T-helper 22 cell (primary cell): Measurements from ENCODE around the gene BTRC.

Source experiments
- DNase-seq: peaks from one replicate; pipeline ENCODE4 v3.0.0-alpha.2; 2020; ENCODE audit warnings: low read depth

BTRC gene

DNA sequence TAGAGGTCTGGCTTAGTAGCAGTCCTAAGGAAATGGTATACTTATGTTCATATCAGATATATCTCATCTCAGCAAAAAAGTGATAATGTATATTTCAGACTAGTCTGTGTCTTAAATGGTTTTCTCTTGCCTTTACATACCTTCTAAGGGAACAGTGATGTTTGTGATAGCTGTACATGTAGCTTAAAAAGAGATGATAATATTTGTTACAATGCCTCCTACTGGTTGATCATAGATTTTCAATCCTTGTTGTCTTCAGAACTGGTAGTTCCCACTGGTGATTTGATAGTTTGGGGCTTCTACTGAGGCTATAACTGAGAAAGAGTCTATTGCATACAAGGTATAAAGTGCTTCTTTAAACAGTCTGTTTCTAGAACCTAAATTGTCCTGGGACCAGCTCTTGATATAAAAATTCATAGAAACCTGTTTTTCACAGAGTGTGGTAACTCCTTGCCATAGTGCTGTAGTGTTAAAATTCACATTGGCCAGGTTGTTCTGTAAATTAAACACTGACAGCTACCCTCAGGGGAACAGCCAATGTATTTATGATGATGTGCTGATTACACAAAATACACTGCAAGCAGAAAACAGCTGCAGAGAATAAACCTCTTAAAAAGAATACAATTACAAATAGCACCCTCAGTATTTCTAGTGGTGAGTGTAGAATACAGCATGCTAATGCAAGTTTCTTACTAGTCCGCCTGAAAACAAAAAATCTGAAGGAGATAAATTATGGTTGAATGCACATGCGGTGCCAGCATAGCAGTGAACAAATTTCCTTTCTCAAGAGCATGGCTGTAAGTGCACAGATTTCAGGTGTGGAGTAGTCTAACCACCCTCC lies 90.3 kb downstream of the BTRC start:
- DNase-seq: no peak

DNA sequence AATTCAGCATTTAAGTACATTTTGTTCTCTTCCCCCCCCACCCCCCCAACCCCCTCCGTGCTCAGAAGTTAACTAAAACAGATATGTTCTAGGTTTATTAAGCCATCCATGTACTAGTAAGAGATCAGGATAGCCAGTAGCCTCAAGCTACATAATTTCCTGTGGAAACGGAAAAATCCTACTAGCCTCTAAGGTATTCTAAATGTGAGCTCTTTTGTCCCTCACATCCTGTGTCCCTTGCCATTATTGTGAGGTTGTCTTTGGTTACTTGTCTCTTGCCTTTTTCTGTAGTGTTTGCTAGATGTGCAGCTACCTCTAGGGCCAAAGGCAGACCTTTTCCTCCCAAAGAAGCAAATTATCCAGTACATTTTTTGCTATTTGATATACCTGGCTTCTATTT lies 92.1 kb downstream of the BTRC start:
- no peak for DNase-seq

DNA sequence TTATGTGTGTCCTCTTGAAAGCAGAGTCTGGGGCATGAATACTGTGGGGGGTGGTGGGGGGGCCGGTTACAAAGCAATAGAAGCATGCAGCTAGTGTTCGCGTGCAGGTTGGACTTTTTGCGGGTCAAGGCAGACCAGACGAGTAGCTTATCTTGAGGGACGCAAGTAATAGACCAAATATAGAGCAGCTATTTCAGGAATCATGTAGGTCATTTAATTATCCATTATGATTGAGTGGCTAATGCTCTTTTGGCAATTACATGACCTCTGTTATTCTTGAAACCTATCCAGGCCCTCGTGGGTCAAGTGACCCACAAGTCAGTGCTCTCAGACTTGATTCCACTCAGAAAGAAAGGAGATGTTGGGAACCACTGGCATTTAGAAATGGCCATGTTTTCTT lies 93.0 kb downstream of the BTRC start:
- DNase-seq: no peak

DNA sequence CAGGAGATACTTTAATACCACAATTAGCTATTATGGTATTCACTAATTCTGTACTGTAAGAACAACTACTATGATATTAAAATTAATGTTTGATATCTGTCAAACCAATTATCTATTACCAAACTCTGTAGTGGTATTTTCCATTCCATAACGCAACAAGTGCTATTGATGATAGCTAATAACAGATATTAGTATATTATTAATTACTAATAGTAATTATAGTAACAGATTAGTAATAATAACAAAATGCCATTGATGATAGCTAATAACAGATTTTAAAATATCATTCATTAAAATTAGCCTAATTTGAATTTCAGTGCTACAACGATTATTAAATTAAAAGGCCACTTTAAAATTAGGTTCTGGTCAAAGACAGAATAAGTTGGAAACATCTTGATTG lies 93.5 kb downstream of the BTRC start:
- no peak for DNase-seq

DNA sequence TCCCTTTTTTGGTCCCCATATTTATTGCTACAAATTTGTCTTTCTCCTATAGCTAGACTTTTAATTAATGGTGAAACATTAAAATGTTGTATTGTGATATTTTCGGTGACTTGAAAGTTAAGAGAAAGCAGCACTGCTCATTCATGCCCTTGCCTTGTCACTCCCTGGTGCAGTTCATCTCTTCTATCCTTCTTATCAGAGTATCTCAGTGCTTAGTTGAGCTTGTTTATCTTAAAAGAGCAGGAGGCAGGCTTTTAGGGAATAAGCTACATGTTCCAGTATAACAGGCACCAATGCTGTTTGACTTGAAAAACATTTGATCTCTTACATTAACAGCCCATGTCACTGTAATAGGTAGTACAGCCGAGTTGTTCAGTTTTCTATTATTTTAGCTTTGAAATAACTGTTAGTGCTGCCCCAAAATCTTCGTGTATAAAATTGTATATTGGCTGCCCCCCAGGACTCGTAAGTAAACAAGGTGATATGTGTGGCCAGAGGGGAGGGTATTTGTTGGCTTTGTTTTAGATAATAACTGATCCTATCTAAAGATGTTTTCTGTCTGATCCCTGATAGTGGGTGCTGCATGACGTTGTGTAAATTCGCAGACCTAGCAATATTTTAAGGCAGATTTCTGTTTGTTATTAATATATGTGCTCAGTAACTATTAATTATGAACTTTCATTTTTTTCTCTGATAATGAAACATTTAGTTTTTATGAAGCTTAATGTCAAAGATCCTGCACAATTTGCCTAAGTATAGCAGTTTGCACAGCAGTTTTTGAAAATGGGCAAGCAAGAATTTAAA lies 96.5 kb downstream of the BTRC start:
- DNase-seq: no peak

DNA sequence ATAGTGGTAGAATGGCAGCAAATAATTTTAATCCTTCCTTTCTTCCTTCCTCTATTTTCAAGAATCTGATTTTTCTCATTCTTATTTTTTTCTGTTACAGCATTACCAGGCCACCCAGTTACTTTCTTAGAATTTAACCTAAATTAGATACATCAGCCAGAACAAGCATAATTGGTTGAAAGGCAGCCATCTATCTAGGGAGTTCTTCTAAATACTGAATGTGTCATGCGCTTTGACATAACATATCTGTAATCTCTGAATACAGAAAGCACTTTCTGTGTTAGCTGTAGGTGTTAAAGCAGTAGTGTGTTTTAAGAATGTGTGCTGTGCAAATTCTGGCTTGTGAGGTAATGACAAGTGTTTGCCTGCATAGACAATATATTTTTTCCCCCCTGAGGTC lies 97.3 kb downstream of the BTRC start:
- DNase-seq: no peak

DNA sequence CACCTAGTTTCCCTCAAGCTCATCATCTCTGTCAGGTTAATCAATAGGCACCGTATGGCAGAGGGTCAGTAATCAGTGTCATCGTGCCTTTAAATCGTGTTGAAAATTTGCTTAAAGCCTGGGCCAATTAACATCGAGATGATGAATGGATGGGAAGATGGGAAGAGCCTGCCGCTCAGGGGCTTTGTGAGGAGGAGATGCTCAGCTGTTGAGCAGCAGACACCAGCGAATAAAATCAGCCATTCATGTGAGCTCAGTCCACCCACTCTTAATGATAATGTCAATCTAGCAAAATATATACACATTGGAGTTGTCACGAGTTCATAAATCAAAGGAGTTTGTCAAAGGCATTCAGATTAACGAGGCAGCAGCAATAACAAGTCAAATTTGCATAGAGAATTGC lies 97.7 kb downstream of the BTRC start:
- no peak for DNase-seq

DNA sequence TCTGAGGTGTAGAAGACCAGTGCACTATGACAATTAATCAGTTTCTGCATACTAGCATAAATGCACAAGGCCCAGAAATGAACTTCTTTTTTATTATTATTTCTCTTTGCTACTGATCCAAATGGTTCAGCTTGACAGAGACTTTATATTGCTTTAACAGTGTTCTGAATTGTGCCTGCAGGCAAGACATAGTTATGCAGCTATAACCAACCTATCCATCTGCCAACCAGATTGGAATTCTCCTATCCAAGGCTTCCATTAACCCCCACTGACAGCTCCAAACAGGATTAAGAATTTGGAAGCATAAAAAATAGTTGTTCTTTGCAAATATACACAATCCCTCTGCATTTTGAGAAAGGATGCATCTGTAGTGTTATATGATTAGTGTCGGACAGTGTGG lies 98.2 kb downstream of the BTRC start:
- DNase-seq: no peak

DNA sequence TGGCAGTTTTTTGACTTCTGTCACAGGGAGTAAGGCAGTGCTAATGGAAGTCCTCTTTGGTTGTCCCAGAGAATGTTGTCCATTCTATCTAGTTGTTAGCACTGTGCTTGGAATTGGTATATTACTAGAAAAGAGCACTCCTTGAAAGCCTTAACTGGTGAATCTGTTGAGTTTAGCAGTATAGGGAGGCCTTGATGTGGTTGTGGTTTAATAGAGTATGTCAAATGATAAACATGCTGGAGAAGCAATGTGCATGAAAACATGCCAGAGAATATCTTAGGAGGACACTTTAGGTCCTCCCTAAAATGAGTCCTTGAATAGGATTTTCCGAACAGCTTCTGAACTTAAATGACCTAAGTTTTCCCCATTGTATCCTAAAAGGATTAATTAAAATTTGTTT lies 98.6 kb downstream of the BTRC start:
- DNase-seq: no peak

DNA sequence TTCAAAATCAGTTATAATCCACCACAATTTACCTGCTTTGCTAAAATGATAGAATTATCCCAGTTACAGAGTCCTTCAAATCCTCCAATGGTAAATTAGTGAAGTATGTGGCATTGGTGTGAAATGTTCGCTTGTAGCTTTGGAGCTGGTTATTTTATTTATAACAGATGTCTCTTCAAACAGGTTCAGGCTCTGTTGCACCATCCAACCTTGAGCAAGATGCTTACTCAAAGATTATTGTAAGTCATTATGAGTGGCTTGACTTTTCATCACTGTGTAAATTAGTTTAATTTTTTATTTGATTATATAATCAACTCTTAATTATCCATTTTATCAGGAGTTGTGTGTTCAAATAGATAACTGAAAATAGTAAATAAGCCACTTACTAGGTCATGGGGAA lies 99.4 kb downstream of the BTRC start:
- no peak for DNase-seq

DNA sequence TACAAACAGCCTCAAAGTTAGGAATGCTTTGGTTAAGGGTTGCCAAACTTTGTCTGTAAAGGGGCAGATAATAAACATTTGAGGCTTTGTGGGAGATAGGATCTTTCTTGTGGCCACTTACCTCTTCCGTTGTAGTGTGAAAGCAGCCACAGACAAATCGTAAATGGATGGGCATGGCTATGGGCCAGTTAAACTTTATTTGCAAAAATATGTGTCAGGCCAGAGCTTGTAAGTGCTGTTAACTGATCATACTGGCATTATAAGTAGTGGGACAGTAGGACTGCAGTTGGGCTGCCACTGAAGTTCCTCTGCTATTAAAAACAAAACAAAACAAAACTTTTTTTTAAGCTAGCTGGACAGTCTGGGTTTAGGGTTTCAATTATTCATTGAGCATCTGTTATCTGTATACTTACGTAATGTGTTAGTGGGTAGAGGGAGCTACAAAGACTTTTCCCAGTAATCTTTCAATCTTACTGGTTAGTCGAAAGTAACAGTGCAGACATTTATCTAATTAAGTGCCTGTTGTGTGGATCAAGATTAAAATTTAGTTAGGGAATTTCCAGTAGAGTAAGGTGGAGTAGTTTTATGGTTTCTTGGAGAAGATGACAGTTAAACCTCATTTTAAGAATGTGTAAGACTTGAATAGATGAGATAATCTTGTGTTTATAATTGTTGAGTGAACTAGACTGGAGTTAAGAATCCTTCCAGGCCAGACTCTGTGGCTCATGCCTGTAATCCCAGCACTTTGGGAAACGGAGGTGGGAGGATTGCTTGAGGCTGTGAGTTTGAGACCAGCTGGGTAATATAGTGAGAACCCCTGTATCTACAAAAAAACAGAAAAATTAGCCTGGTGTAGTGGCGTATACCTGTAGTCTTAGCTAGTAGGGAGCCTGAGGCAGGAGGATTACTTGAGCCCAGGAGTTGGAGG lies 100.1 kb downstream of the BTRC start:
- no peak for DNase-seq

DNA sequence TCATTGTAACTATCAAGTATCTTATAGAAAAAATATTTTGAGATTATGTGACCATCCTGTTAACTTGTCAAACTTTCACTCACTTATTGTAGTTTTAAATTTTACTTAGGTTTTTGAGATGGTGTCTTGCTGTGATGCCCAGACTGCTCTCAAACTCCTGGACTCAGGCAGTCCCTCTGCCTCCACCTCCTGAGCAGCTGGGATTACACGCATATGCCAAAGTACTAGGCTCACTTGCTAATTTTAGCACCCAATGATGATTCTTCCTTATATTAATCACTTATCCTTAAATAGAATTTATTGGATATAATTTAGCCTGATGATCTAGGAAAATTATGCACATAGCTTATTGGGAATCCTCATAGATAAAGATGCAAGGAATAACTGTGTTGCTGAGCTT lies 104.9 kb downstream of the BTRC start:
- no peak for DNase-seq

DNA sequence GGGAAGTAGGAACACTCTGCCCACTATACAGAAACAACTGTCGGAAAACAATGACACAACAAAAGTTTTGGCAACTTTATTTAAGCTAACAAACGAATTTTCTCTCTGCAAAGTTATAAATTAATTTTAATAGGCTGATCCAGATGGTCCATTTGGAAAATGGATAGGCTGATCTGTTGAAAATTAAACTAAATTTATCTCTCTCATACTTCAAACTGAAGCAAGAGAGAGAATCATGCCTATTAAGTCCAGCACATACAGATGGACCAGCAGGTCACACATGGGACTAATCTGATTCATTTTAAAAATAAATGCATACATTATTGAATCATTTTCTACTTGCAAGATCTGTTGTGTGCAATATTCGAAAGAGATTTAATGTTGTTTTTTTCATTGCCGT lies 110.1 kb downstream of the BTRC start:
- no peak for DNase-seq

DNA sequence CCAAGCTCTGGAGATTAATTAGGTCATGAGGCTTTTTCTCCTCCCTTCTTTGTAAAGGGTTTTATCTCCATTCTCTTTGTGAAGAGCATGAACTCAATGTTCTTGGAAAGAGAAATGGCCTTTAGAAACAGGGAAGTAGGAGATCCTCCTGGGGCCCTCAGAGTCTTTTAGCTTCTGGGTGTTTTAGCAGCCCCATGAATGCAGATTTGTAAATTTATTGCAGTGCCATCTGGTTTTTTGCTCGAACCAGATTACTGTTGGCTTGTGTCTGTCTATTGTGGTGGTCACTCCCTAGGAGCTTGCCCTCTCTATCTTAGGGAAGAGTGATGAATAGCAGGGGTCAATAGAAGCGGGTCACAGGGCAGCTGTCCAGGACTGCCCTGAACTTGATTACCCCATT lies 110.6 kb downstream of the BTRC start:
- no peak for DNase-seq

DNA sequence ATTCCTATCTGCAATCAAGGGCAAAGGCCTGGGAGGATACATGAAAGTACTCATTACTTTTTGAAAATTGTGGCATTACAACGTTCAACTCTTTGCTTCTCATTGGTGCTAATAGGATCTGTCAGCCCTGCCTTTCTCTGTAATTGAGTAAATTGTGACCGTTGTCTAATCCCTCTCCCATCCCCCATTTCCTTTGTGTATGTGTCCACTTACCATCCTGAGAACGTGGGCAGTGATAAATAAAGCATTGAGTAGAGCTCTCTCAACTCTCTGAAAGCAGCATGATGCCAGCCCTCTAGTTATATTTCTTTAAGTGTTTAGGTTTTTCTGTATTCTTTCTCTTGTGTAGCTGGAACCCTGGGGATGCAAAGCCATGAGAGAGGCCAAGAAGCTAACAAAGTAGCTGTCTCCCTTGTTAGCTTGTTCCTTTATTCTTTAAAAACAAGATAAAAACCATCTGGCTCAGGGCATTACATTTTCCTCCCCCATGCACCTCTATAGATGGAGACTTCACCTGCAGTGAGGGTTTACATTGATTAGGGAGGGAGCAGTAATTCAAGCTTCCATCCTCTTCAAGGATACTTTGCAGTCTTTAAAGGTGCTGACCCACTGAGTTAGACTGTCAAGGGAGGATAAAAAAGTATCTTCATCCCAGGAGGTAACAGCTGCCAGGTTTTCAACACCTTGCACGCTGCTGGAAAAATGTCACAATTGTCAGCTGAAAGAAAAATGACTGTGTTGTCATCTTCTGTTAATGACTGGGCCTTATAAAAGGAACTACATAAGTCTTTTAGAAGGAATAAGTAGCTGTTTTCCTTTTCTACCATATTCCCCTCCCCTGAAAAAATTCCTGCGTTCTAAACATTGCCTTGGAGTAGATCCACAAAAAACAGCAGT lies 112.3 kb downstream of the BTRC start:
- no peak for DNase-seq

DNA sequence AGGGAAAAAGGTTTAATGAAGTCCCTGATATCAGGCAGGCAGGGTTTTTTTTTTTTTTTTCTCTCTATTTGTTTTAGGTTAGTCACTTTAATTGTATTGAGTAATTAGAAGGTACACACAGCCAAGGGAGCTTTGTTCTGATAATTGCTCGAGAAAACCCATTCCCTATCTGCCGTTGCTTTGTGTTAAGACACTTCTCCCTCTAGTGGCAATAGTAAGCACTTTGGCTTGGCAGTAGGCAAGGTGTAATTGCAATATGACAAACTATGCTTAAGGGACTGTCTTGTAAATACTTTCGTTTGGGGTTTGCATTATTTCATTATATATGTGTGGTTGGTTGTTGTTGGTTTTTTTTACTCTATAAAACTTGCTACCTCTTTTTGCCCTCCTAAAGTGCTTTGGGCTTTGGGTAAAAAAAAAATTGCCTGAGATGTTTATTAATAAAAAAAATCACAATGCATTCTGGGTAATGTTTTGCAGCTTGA lies 113.4 kb downstream of the BTRC start:
- no peak for DNase-seq

DNA sequence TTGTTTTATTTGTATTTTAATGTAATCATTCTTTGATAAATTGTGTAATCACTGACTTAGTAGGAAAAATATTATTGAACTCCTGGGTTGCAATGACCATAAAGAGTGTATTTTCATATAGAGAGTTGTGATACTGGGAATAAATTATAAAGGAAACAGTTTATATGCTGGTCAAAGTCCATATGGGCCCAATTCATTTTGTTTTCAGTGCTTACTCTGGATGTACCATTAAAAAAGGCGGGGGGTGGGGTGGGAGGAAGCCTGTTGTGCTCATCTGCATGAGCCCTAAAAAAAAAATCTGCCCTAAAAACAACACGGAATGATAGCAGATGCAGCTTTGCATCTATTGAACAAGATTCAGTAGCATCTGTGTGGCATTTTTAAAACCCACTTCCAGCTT lies 114.2 kb downstream of the BTRC start:
- no peak for DNase-seq

DNA sequence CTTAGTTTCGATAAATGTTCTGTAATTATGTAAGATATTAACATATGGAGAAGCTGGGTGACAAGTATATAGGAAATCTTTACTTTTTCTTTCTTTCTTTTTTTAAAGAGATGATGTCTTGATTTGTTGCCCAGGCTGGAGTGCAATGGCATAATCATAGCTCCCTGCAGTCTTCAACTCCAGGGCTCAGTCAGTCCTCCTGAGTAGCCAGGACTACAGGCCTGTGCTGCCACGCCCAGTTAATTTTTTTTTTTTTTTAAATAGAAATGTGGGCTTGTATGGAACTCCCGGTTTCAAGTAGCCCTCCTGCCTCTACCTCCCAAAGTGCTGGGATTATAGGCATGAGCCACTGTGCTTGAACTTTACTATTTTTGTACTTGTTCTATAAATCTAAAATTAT lies 122.4 kb downstream of the BTRC start:
- DNase-seq: no peak

DNA sequence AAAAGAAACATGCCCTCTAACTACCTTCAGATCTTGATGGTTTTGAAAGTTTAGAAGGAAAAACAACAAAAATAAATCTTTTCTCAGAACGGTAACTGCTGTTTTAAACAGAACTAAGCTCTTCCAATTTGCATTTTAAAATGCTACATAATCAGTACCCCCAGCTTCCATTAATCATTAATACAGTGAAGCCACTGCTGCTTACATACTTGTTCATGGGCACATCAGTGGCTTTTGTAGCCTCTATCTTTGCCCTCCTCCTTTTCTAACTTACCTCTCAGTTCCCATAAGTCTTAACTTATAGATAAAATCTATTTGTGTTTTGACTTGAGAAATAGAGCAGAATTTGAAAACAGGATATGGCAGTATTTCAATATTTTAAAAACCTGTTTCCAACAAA lies 125.0 kb downstream of the BTRC start:
- DNase-seq: no peak

DNA sequence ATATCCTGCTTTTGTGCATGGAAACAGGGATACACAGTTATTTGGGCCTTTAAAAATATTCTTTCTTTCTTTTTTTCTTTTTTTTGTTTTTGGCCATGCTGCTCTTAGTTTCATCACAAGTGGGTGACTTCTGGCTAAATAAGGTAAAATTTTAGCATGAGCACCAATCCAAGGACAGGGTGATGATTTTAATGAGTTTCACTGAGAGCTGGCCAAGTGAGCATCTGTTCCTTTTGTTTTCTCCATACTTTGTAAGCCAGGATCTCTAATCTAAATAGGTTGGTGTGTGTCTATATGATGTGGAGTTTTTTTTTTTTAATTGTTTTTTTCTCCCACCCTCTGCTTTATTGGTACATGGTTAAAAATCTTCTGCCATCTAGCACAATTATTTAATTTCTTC lies 127.3 kb downstream of the BTRC start:
- no peak for DNase-seq

DNA sequence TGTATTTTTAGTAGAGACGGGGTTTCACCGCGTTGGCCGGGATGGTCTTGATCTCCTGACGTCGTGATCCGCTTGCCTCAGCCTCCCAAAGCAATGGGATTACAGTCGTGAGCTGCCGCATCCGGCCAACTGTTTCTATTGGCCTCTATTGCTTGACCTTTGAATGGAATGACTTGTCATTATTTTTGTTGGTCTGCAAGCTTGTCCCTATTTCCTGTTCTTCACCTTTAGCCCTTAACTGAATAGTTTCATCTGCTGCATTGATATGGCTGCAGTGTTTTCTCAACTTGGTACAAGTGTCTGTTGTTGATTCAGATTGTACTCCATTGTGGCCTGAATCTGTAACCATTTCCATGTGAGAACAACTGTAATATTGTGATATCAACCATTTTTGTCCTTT lies 128.6 kb downstream of the BTRC start:
- no peak for DNase-seq
